SU-DHL-6 (cell line): ENCODE measurements around the gene SLCO4A1.

ENCODE experiments used
- CTCF ChIP-seq: fragments of 200-600 bp; sonication (generic); IDR thresholded peaks from one replicate; pipeline ENCODE4 v1.5.1; 2017; ENCODE audit warnings: antibody characterized with exemption, mild to moderate bottlenecking, low read length, moderate library complexity; ENCODE audit not compliant: insufficient read depth, poor library complexity, severe bottlenecking
- EZH2phosphoT487 ChIP-seq: fragments of 200-600 bp; sonication (generic), shearing (Covaris generic); conservative IDR thresholded peaks from 2 replicates; pipeline ENCODE4 v1.6.1; 2018; ENCODE audit warnings: mild to moderate bottlenecking, antibody characterized with exemption, low read length, moderate library complexity, mixed read lengths

GRCh38 chr20:62623488-62624324, 18.6 kb upstream of the SLCO4A1 start:
- TF ChIP-seq CTCF = no peak
- TF ChIP-seq EZH2phosphoT487 = no peak
